ENCODE results near the gene RAB4A. TPM values are rescaled to one million over a fixed set of nuclear protein-coding genes. Genes with fewer than 3 reads are reported as not detected.

RAB4A gene
- total RNA-seq, 2 donors from 2014 or later: 24.5 to 32.8 TPM

DNA sequence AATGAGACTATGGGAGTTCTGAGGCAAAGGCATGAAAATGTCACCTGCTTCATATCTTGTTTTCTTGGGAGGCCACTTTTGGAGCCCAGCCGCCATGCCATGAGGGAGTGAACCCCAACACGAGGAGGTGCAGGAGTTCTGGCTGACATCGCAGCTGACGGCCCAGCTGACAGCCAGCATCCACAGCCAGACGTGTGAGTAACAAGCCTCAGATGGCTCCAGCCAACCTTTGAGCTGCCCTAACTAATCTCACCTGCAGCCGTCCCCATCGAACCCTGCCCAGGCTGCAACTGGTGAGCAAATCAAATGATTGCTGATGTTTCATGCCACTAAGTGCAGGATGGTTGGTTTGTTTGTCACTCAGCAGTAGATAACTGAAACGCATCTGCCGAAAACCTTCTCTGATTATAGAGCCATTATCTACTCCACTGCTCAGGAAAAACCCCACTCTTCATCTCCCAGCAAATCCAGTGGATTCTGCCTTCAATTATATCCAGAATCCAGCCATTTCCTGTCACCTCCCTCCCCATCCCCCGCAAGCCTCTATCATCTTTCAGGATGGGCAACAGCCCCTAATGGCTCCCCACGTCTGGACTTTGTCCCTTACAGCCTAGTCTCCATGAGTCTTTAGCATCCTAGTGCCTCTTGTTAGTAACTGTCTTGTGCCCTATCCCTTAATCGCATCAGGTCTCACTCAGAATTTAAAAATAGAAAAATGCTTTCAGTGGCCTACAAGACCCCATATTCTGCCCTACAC lies 18.5 kb upstream of the RAB4A start:
- Mint-ChIP-seq H3K36me3 (no peaks in the 10 kb centered on the region), H3K27ac (peak overlapping the region in 1 of 2 donors; percentile 49), H3K27me3 (peaks cover 0 to 5% of the 10 kb centered on the region in 2 donors), H3K9me3 (no peaks in the 10 kb centered on the region), H3K4me3 (no peak overlapping the region), H3K4me1 (ENCODE audit: low read depth in 2 of 2) (peaks cover 16 to 21% of the 10 kb centered on the region in 2 donors)
- no peak for ATAC-seq
- DNase-seq (ENCODE audit: low spot score): no peak

DNA sequence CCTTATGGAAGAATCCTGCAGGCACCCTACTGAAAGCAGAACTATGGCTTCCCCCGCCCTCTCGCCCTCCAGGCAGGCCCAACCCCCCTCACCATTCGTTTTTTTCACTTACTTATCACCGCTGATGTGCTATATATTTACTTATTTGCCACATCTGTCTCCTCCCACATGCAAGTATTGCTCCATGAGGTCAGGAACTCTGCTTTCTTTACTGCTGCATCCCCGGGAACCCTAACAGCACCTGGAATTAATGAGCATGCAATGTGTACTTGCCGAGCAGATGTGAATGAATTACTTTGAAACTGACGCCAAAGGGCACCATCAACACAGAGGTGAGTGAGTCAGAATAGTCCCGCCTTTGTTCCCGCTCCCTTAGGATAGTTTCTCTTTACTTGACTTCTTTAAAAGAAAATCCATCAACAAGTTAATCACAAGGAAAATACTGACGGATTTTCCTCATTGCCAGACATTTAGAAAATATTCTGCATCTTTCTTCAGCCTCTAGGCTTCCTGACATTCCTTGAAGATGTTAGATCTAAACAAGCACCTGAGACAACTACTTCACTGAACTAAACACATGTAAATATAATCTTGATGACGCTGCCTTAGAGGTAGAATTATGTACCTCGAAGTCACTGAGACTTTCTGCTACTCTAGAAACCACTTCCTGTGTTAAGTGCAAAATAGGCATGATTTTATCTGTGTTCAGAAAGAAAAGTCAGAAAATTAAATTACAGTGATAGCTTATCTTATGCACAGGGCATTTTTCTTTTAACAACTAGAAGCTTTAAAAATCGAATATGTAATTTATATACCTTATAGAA lies 17.5 kb upstream of the RAB4A start:
- DNase-seq (ENCODE audit: low spot score) (no peak), ATAC-seq (peak in 1 of 2 donors; percentile 74)
- Mint-ChIP-seq H3K9me3 (no peaks in the 10 kb centered on the region), H3K36me3 (no peaks in the 10 kb centered on the region), H3K4me3 (peak overlapping the region; percentile 74), H3K27ac (peak overlapping the region; percentile 49 to 57), H3K27me3 (peaks cover 0 to 5% of the 10 kb centered on the region in 2 donors), H3K4me1 (ENCODE audit: low read depth in 2 of 2) (peaks cover 21 to 28% of the 10 kb centered on the region in 2 donors)

DNA sequence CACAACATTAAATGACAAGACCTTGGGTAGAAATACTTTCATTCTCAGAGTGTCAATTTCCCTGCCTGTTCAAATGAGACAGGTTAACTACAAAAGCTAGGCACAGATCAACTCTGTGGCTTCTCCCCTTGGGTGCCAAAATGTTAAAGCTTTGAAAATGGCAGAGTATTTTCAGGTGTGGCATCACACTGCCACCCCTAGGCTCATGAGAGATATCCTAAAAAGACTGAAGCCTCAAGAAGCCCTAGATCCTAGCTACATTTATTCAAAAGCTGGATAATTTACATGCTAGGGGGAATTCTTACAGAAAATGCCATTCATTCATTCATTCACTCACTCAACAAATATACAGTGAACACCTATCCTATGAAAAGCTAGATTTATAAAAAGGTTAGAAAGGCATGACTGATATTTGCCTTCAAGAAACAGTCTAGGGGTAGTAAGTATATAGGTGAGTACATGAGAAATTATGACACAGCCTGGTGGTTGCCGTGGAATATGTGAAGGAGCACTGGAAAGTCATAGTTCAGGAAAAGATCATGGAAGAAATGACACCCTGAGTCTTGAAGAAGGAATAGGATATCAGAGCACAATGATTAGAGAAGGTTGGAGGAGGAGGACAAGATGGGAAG lies 15.9 kb upstream of the RAB4A start:
- ATAC-seq (no peak), DNase-seq (ENCODE audit: low spot score) (no peak)
- Mint-ChIP-seq H3K9me3 (no peaks in the 10 kb centered on the region), H3K4me1 (ENCODE audit: low read depth in 2 of 2) (peaks cover 25 to 35% of the 10 kb centered on the region in 2 donors), H3K4me3 (peak overlapping the region; percentile 24), H3K27me3 (no peaks in the 10 kb centered on the region), H3K27ac (no peak overlapping the region), H3K36me3 (no peaks in the 10 kb centered on the region)

DNA sequence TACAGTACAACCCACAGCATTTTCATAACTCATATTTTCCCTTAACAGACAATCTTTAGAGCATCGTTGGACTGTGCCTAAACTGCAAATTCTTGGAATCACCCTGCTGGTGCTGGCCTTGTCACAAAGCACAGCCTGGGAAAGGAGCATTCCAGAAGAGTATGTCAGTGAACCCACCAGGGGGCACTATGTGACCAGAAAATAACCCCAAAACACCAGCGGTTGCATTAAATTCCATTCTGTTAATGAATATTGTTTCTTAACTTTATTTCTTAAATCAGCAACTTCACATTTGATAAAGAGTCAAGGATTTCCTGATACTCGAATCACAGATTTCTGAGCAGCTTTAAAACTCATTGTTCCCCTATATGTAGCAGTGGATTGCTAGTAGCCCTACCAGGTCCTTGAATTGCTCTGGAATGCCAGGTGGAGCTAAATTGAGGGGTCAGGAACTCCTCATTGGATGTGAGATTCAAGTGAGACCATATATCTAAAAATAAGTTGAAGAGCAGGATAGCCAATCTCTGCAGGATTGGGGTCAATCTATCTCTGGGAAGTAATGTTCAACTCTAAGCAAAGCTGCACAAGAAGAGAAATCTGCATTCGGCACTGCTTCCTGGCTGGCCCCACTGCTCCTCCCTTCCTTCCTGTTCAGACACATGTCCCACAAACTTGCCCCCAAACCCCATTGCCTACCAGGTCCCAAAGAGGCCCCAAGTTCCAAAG lies 12.7 kb upstream of the RAB4A start:
- peak; percentile 61 to 70 for ATAC-seq
- Mint-ChIP-seq H3K4me1 (ENCODE audit: low read depth in 2 of 2) (peaks cover 17 to 24% of the 10 kb centered on the region in 2 donors), H3K9me3 (no peaks in the 10 kb centered on the region), H3K27me3 (no peaks in the 10 kb centered on the region), H3K27ac (peak overlapping the region in 1 of 2 donors; percentile 31), H3K4me3 (no peak overlapping the region), H3K36me3 (no peaks in the 10 kb centered on the region)
- peak; percentile 67 for DNase-seq (ENCODE audit: low spot score)

DNA sequence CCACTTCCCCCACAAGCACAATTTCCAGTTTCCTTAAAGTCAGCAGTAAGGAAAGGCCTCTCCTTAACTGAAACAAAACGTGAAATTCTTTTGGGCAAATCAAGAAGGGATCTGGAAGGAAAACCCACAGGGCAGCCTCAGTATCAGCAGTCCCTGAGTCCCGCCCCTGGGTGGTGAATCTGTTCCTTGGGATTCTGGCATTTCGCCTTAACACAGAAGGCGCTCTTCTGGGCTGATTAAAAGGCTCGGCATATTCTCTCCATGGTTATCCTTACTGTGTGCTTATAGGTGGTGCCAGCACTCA lies 12.2 kb upstream of the RAB4A start:
- H3K36me3 Mint-ChIP-seq: no peaks in the 10 kb centered on the region
- no peak for ATAC-seq
- H3K4me3 Mint-ChIP-seq: no peak overlapping the region
- H3K27ac Mint-ChIP-seq: no peak overlapping the region
- DNase-seq (ENCODE audit: low spot score): no peak
- no peaks in the 10 kb centered on the region for H3K9me3 Mint-ChIP-seq
- H3K4me1 Mint-ChIP-seq (ENCODE audit: low read depth in 2 of 2): peaks cover 12 to 19% of the 10 kb centered on the region in 2 donors
- H3K27me3 Mint-ChIP-seq: no peaks in the 10 kb centered on the region

DNA sequence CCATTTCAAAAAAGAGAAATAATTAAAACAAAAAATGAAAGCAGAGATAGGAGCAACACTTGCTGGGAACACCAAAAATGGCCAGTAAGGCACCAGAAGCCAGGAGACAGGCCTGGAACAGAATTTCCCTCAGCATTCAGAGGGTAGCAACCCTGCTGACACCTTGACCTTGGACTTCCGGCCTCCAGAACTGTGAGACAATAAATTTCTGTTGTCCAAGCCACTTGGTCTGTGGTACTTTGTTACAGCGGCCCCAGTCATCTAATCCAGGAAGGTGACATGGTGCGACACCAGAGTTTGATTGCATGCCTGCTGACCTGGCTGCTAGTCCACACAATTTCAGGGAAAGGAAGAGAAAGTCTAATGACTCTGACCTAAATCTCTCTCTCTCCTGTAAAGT lies 10.6 kb upstream of the RAB4A start:
- Mint-ChIP-seq H3K27ac (no peak overlapping the region), H3K27me3 (no peaks in the 10 kb centered on the region), H3K9me3 (no peaks in the 10 kb centered on the region), H3K4me1 (ENCODE audit: low read depth in 2 of 2) (peaks cover 9 to 14% of the 10 kb centered on the region in 2 donors), H3K36me3 (no peaks in the 10 kb centered on the region), H3K4me3 (no peak overlapping the region)
- DNase-seq (ENCODE audit: low spot score): no peak
- no peak for ATAC-seq

DNA sequence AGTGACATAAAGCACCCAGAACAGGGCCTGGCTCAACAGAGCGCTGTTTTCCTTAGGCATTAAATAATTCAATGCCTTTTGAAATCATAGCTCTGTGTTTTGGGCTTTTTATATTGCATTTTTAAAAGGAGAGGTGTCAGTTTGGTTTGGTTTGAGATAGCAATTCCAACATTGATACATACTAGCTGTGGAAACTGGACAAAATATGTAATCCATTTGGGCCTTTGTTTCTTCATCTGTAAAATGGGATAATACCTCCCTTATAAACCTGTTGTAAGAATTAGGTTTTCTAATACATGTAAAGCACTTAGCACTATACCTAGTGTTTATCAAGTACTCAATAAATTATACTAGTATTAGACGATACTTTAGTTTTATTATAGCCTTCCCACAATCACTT lies 8.7 kb upstream of the RAB4A start:
- ATAC-seq: no peak
- peaks cover 11 to 26% of the 10 kb centered on the region in 2 donors for H3K4me1 Mint-ChIP-seq (ENCODE audit: low read depth in 2 of 2)
- no peaks in the 10 kb centered on the region for H3K27me3 Mint-ChIP-seq
- H3K27ac Mint-ChIP-seq: no peak overlapping the region
- no peak overlapping the region for H3K4me3 Mint-ChIP-seq
- no peaks in the 10 kb centered on the region for H3K9me3 Mint-ChIP-seq
- no peaks in the 10 kb centered on the region for H3K36me3 Mint-ChIP-seq
- DNase-seq (ENCODE audit: low spot score): no peak

DNA sequence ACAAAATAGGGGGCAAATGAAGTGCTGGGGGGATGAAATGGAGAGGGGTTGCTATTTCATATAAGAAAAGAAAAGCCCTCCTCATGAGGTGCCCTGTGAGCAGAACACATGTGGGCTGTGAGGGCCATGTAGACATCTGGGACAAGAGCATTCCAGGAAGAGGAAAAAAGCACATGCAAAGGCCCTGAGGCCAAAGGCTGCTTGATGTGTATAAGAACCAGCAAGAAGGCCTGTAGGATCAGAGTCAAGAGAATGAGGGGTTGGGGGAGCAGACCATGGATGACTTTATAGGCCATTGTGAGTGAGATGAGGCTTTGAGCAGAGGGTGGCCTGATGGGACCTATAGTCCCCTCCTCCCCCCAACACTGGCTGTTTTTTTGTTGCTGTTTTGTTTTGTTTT lies 7.7 kb upstream of the RAB4A start:
- DNase-seq (ENCODE audit: low spot score) (no peak), ATAC-seq (no peak)
- Mint-ChIP-seq H3K4me1 (ENCODE audit: low read depth in 2 of 2) (peaks cover 6 to 20% of the 10 kb centered on the region in 2 donors), H3K4me3 (no peak overlapping the region), H3K9me3 (no peaks in the 10 kb centered on the region), H3K27me3 (no peaks in the 10 kb centered on the region), H3K27ac (no peak overlapping the region), H3K36me3 (no peaks in the 10 kb centered on the region)

DNA sequence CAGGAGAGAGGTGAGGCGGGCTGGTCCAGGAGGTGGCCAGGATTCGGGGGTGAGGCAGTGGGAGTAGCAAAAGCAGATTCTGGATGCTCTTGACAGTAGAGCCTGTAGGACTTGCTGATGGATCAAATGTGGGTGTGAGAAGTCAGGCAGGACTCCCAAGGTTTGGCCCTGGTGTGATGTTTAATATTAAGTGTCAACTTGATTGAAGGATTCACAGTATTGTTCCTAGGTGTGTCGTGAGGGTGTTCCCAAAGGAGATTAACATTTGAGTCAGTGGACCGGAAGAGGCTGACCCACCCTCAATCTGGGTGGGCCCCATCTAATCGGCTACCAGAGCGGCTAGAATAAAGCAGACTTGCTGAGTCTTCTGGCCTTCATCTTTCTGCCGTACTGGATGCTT lies 6.8 kb upstream of the RAB4A start:
- Mint-ChIP-seq H3K4me1 (ENCODE audit: low read depth in 2 of 2) (peaks cover 2 to 12% of the 10 kb centered on the region in 2 donors), H3K4me3 (no peak overlapping the region), H3K27me3 (no peaks in the 10 kb centered on the region), H3K36me3 (no peaks in the 10 kb centered on the region), H3K9me3 (no peaks in the 10 kb centered on the region), H3K27ac (no peak overlapping the region)
- DNase-seq (ENCODE audit: low spot score): no peak
- ATAC-seq: no peak

DNA sequence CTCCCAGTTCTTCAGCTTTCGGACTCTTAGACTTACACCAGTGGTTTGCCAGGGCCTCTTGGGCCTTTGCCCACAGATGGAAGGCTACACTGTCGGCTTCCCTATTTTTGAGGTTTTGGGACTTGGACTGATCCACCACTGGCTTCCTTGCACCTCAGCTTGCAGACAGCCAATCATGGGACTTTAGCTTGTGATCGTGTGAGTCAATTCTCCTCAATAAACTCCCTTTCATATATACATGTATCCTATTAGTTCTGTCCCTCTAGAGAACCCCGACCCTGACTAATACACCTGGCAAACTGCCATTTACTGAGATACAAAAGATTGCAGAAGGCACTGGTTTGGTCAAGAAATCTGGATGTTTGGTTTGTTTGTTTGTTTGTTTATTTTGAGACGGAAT lies 6.4 kb upstream of the RAB4A start:
- Mint-ChIP-seq H3K9me3 (no peaks in the 10 kb centered on the region), H3K4me3 (no peak overlapping the region), H3K4me1 (ENCODE audit: low read depth in 2 of 2) (peaks cover 2 to 12% of the 10 kb centered on the region in 2 donors), H3K27ac (no peak overlapping the region), H3K36me3 (no peaks in the 10 kb centered on the region), H3K27me3 (no peaks in the 10 kb centered on the region)
- no peak for ATAC-seq
- DNase-seq (ENCODE audit: low spot score): no peak

DNA sequence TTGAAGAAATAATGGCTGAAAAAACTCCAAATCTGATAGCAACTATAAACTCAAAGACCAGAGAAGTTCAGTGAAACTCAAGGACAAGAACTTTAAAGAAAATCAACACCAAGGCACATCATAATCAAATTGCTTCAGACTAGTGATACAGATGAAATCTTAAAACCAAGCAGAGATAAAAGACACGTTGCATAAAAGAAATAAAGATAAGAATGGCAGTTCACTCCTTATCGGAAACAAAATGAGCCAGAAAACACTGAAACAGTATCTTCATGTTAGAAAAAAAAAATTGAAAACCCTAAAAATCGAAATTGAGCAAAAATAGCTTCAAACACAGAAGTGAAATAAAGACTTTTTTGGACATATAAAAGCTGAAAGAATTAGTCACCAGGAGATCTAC lies 4.6 kb upstream of the RAB4A start:
- Mint-ChIP-seq H3K4me1 (ENCODE audit: low read depth in 2 of 2) (peaks cover 2 to 12% of the 10 kb centered on the region in 2 donors), H3K27ac (no peak overlapping the region), H3K27me3 (no peaks in the 10 kb centered on the region), H3K4me3 (no peak overlapping the region), H3K36me3 (no peaks in the 10 kb centered on the region), H3K9me3 (no peaks in the 10 kb centered on the region)
- ATAC-seq (no peak), DNase-seq (ENCODE audit: low spot score) (no peak)

DNA sequence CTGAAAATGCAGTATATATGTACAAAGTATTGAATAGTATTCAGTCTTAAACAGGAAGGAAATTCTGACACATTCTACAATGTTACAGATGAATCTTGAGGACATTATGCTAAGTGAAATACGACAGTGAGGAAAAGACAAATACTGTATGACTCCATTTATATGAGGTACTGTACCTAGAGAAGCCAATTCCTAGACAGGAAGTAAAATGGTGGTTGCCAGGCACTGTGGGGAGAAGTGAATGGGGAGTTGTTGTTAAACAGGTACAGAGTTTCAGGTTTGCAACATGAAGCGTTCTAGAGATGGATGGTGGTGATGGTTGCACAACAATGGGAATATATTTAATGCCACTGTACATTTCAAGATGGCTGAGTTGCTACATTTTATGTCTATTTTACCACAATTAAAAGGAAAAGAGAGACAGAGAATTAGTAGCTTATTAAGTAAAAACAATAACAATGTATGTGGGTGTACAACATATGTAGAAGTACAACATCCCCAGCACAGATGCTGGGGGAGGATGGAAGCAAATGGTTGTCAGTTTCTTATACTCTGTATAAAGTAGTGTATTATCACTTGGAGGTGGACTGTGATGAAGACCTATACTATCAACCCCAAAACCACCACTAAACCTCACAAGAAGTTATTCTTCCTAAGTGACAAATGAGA lies 3.9 kb upstream of the RAB4A start:
- Mint-ChIP-seq H3K9me3 (no peaks in the 10 kb centered on the region), H3K4me3 (no peak overlapping the region), H3K36me3 (peaks cover 6% of the 10 kb centered on the region), H3K4me1 (ENCODE audit: low read depth in 2 of 2) (peaks cover 8 to 18% of the 10 kb centered on the region in 2 donors), H3K27ac (no peak overlapping the region), H3K27me3 (no peaks in the 10 kb centered on the region)
- ATAC-seq (no peak), DNase-seq (ENCODE audit: low spot score) (no peak)

DNA sequence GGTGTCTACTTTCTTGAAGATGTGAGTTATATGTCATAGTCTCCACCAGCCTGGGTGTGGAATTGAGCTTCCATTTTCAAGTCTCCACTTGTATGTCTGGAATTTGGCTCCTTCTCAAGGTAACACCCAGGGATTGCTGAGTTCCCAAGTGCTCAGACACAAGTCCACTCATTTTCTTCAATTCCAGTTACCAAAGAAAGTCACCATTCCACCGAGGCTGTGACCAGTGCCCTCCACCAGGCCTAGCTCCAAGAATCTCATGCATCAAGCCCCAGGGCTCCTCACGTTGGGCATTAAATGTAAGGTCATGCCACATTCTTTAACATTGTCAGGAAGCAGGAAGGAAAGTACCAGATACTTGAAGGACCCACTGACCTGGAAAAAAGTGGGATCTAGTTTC lies 2.4 kb upstream of the RAB4A start:
- DNase-seq (ENCODE audit: low spot score): no peak
- H3K4me1 Mint-ChIP-seq (ENCODE audit: low read depth in 2 of 2): peaks cover 19 to 31% of the 10 kb centered on the region in 2 donors
- no peaks in the 10 kb centered on the region for H3K27me3 Mint-ChIP-seq
- no peak for ATAC-seq
- H3K4me3 Mint-ChIP-seq: no peak overlapping the region
- no peaks in the 10 kb centered on the region for H3K9me3 Mint-ChIP-seq
- peaks cover 7% of the 10 kb centered on the region for H3K36me3 Mint-ChIP-seq
- no peak overlapping the region for H3K27ac Mint-ChIP-seq
